Chondrocyte (in vitro differentiated cells): ENCODE data around the gene ZNF860. TPM values are rescaled to one million over a fixed set of nuclear protein-coding genes. Genes with fewer than 3 reads are reported as not detected.

Experiments used
- DNase-seq: peaks from one replicate; pipeline ENCODE4 v3.0.0; 2021; ENCODE audit warnings: mixed read lengths, low spot score
- H3K27ac Mint-ChIP-seq: one replicate; pipeline ENCODE4 v1.8.0; 2021; ENCODE audit warnings: mild to moderate bottlenecking, moderate library complexity, mixed read lengths; ENCODE audit not compliant: unreplicated experiment
- H3K27me3 Mint-ChIP-seq: 2 replicates; pipeline ENCODE4 v1.8.0; 2021; ENCODE audit warnings: low read depth, mixed read lengths
- H3K36me3 Mint-ChIP-seq: 2 replicates; pipeline ENCODE4 v1.8.0; 2021; ENCODE audit warnings: low read depth, mixed read lengths
- H3K4me1 Mint-ChIP-seq: 2 replicates; pipeline ENCODE4 v1.8.0; 2021; ENCODE audit warnings: low read depth, mild to moderate bottlenecking, mixed read lengths
- H3K4me3 Mint-ChIP-seq: one replicate; pipeline ENCODE4 v1.8.0; 2021; ENCODE audit warnings: mild to moderate bottlenecking, moderate library complexity, mixed read lengths; ENCODE audit not compliant: unreplicated experiment
- H3K9me3 Mint-ChIP-seq: 2 replicates; pipeline ENCODE4 v1.8.0; 2021; ENCODE audit warnings: low read depth, mixed read lengths
- CTCF ChIP-seq: fragments of 200-600 bp; sonication (generic); IDR thresholded peaks from 2 replicates; pipeline ENCODE4 v1.5.0; 2021; ENCODE audit warnings: antibody characterized with exemption, mild to moderate bottlenecking, moderate library complexity
- total RNA-seq: library from RNA; stranded (reverse); gene quantifications from 3 replicates; pipeline ENCODE4 v1.2.1, GENCODE V29; 2021

The ZNF860 gene
- total RNA-seq, 1 donor from 2014 or later = 1.5 TPM

GRCh38 chr3:31947162-31947561 is 34.4 kb upstream of the ZNF860 start:
- no peak overlapping the region for H3K27ac Mint-ChIP-seq

GRCh38 chr3:31947671-31948091 is 33.9 kb upstream of the ZNF860 start:
- Mint-ChIP-seq H3K27me3 (no peaks in the 10 kb centered on the region), H3K36me3 (peaks cover 5% of the 10 kb centered on the region), H3K27ac (no peak overlapping the region), H3K4me3 (no peak overlapping the region), H3K4me1 (peaks cover 30% of the 10 kb centered on the region), H3K9me3 (peaks cover 9% of the 10 kb centered on the region)
- no peak for TF ChIP-seq CTCF
- DNase-seq = no peak

More at GRCh38 chr3:31947162-31947561, 34.4 kb upstream of the ZNF860 start:
- Mint-ChIP-seq H3K27me3 (no peaks in the 10 kb centered on the region), H3K4me1 (peaks cover 32% of the 10 kb centered on the region), H3K4me3 (no peak overlapping the region), H3K9me3 (peaks cover 9% of the 10 kb centered on the region), H3K36me3 (peaks cover 5% of the 10 kb centered on the region)
- no peak for DNase-seq
- no peak for TF ChIP-seq CTCF

- H3K9me3 Mint-ChIP-seq = peaks cover 9% of the 10 kb centered on the region
- peaks cover 5% of the 10 kb centered on the region for H3K36me3 Mint-ChIP-seq
- no peak overlapping the region for H3K4me3 Mint-ChIP-seq
- DNase-seq = no peak
- TF ChIP-seq CTCF = no peak
- no peak overlapping the region for H3K27ac Mint-ChIP-seq
- H3K4me1 Mint-ChIP-seq = peaks cover 30% of the 10 kb centered on the region
- H3K27me3 Mint-ChIP-seq = no peaks in the 10 kb centered on the region
These were observed 33.3 kb upstream of the ZNF860 start for GRCh38 chr3:31948280-31948679.

- Mint-ChIP-seq H3K27me3 (no peaks in the 10 kb centered on the region), H3K9me3 (peaks cover 26% of the 10 kb centered on the region), H3K4me1 (peaks cover 15% of the 10 kb centered on the region), H3K36me3 (peaks cover 11% of the 10 kb centered on the region), H3K27ac (no peak overlapping the region), H3K4me3 (no peak overlapping the region)
- DNase-seq = no peak
- TF ChIP-seq CTCF = no peak
These were observed 29.3 kb upstream of the ZNF860 start for GRCh38 chr3:31952205-31952604.

GRCh38 chr3:31953091-31953490 is 28.5 kb upstream of the ZNF860 start:
- Mint-ChIP-seq H3K9me3 (peaks cover 26% of the 10 kb centered on the region), H3K4me1 (peaks cover 16% of the 10 kb centered on the region), H3K4me3 (no peak overlapping the region), H3K36me3 (peaks cover 11% of the 10 kb centered on the region), H3K27ac (no peak overlapping the region), H3K27me3 (no peaks in the 10 kb centered on the region)
- no peak for DNase-seq
- no peak for TF ChIP-seq CTCF
